Neural progenitor cell (in vitro differentiated cells): Measurements from ENCODE around the gene CRMP1. TPM values are rescaled to one million over a fixed set of nuclear protein-coding genes. Genes with fewer than 3 reads are reported as not detected.

Experiments
- DNase-seq: peaks from one replicate; pipeline ENCODE4 v3.0.0-alpha.2; 2016; ENCODE audit warnings: low spot score
- H2AFZ ChIP-seq: fragments of 200-600 bp; sonication (generic); replicated peaks from 2 replicates; pipeline ENCODE4 v1.6.1; 2016; ENCODE audit warnings: antibody characterized with exemption
- H3F3A ChIP-seq: fragments of 200-600 bp; sonication (generic); 2 replicates; pipeline ENCODE4 v1.6.1; 2016; ENCODE audit warnings: antibody characterized with exemption, low read depth
- H3K27ac ChIP-seq: fragments of 200-600 bp; sonication (generic); 2 replicates; pipeline ENCODE4 v1.5.1; 2016; ENCODE audit warnings: mild to moderate bottlenecking
- H3K27me3 ChIP-seq: fragments of 200-600 bp; sonication (generic); 2 replicates; pipeline ENCODE4 v1.6.1; 2016; ENCODE audit warnings: mild to moderate bottlenecking, moderate library complexity
- H3K36me3 ChIP-seq: fragments of 200-600 bp; sonication (generic); 2 replicates; pipeline ENCODE4 v1.5.1; 2016
- H3K4me1 ChIP-seq: fragments of 200-600 bp; sonication (generic); 2 replicates; pipeline ENCODE4 v1.6.1; 2016; ENCODE audit warnings: mixed run types
- H3K4me2 ChIP-seq: fragments of 200-600 bp; sonication (generic); 2 replicates; pipeline ENCODE4 v1.6.1; 2016
- H3K4me3 ChIP-seq: fragments of 200-600 bp; sonication (generic); 2 replicates; pipeline ENCODE4 v1.5.1; 2016
- H3K79me2 ChIP-seq: fragments of 200-600 bp; sonication (generic); 2 replicates; pipeline ENCODE4 v1.6.1; 2016; ENCODE audit warnings: low read depth
- H3K9ac ChIP-seq: fragments of 200-600 bp; sonication (generic); 2 replicates; pipeline ENCODE4 v1.6.1; 2016
- H3K9me3 ChIP-seq: fragments of 200-600 bp; sonication (generic); 2 replicates; pipeline ENCODE4 v1.5.1; 2016; ENCODE audit warnings: low read depth
- H4K20me1 ChIP-seq: fragments of 200-600 bp; sonication (generic); 2 replicates; pipeline ENCODE4 v1.6.1; 2016; ENCODE audit warnings: low read depth
- H3K27ac Mint-ChIP-seq: 3 replicates; pipeline ENCODE4 v1.8.0; 2021; ENCODE audit warnings: mixed read lengths
- H3K27me3 Mint-ChIP-seq: 2 replicates; pipeline ENCODE4 v1.8.0; 2022; ENCODE audit warnings: low read depth, mild to moderate bottlenecking, inconsistent platforms, moderate library complexity, mixed read lengths; ENCODE audit not compliant: insufficient read depth
- H3K36me3 Mint-ChIP-seq: 3 replicates; pipeline ENCODE4 v1.8.0; 2021; ENCODE audit warnings: mixed read lengths
- H3K4me1 Mint-ChIP-seq: 3 replicates; pipeline ENCODE4 v1.8.0; 2021; ENCODE audit warnings: mixed read lengths
- H3K4me3 Mint-ChIP-seq: 3 replicates; pipeline ENCODE4 v1.8.0; 2021; ENCODE audit warnings: mild to moderate bottlenecking, moderate library complexity, mixed read lengths
- H3K9me3 Mint-ChIP-seq: 3 replicates; pipeline ENCODE4 v1.8.0; 2020; ENCODE audit warnings: mixed read lengths
- EZH2 ChIP-seq: fragments of 200-600 bp; sonication (generic); IDR thresholded peaks from 2 replicates; pipeline ENCODE4 v1.6.1; 2017; ENCODE audit warnings: antibody characterized with exemption, mild to moderate bottlenecking, moderate library complexity
- EZH2phosphoT487 ChIP-seq: fragments of 200-600 bp; sonication (generic); IDR thresholded peaks from 2 replicates; pipeline ENCODE4 v1.6.1; 2017; ENCODE audit warnings: antibody characterized with exemption
- total RNA-seq: library from RNA; depleted of rRNA; stranded (reverse); fragments of >200 nt; gene quantifications from 2 replicates; pipeline ENCODE4 v1.2.3, GENCODE V29; 2015; ENCODE audit warnings: low replicate concordance
- TF ChIP-seq, protein P1 (sequence below): fragments of 200-600 bp; sonication (generic); IDR thresholded peaks from 2 replicates; pipeline ENCODE4 v1.5.1; 2017; ENCODE audit warnings: antibody characterized with exemption, mild to moderate bottlenecking

The CRMP1 gene
- total RNA-seq, 1 donor from 2014 or later, result 91.4 TPM

DNA sequence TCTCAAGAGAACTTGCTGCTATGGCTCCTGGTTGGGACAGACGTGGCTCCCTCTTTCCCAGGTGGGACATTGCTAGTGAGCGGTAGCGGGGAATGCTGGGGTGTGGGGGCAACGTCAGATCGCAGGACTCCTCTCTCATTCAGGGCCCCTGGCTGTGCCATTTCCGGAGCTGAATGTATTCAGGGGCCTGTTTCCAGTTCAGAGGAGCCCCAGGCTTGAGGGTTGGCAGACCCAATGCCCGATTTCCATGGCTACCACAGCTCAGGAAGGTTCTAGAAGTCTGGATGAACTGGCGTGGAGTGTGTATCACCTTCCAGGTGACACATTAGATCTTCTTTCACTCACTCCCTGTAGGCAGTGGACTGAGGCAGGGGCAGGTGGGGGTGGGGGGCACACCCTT lies 26.2 kb upstream of the CRMP1 start:
- Histone ChIP-seq H2AFZ (no peak overlapping the region), H3K4me2 (no peak overlapping the region), H3K79me2 (no peaks in the 10 kb centered on the region), H3K36me3 (no peaks in the 10 kb centered on the region), H4K20me1 (no peaks in the 10 kb centered on the region), H3K9me3 (no peaks in the 10 kb centered on the region), H3K4me3 (no peak overlapping the region), H3K27ac (no peak overlapping the region), H3F3A (no peaks in the 10 kb centered on the region), H3K27me3 (no peaks in the 10 kb centered on the region), H3K4me1 (peaks cover 10% of the 10 kb centered on the region), H3K9ac (no peak overlapping the region)
- Mint-ChIP-seq H3K27ac (no peak overlapping the region), H3K27me3 (peaks cover 3% of the 10 kb centered on the region), H3K4me3 (no peak overlapping the region), H3K9me3 (no peaks in the 10 kb centered on the region), H3K36me3 (no peaks in the 10 kb centered on the region), H3K4me1 (peaks cover 11% of the 10 kb centered on the region)
- no peak for TF ChIP-seq EZH2
- no peak for TF ChIP-seq EZH2phosphoT487
- TF ChIP-seq, protein P1, sequence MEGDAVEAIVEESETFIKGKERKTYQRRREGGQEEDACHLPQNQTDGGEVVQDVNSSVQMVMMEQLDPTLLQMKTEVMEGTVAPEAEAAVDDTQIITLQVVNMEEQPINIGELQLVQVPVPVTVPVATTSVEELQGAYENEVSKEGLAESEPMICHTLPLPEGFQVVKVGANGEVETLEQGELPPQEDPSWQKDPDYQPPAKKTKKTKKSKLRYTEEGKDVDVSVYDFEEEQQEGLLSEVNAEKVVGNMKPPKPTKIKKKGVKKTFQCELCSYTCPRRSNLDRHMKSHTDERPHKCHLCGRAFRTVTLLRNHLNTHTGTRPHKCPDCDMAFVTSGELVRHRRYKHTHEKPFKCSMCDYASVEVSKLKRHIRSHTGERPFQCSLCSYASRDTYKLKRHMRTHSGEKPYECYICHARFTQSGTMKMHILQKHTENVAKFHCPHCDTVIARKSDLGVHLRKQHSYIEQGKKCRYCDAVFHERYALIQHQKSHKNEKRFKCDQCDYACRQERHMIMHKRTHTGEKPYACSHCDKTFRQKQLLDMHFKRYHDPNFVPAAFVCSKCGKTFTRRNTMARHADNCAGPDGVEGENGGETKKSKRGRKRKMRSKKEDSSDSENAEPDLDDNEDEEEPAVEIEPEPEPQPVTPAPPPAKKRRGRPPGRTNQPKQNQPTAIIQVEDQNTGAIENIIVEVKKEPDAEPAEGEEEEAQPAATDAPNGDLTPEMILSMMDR, result no peak
- DNase-seq, result no peak

GRCh38 chr4:5918331-5918985 lies 25.6 kb upstream of the CRMP1 start:
- peaks cover 10% of the 10 kb centered on the region for H3K4me1 ChIP-seq
- DNase-seq, result no peak
- no peak overlapping the region for H3K4me3 Mint-ChIP-seq
- H3K27me3 Mint-ChIP-seq, result peaks cover 3% of the 10 kb centered on the region
- TF ChIP-seq EZH2phosphoT487 (no peak), EZH2 (no peak)
- TF ChIP-seq, protein P1, result no peak
- H3K79me2 ChIP-seq, result no peaks in the 10 kb centered on the region
- H3K9me3 ChIP-seq, result no peaks in the 10 kb centered on the region
- no peak overlapping the region for H3K4me3 ChIP-seq
- H2AFZ ChIP-seq, result no peak overlapping the region
- no peaks in the 10 kb centered on the region for H3F3A ChIP-seq
- no peak overlapping the region for H3K27ac Mint-ChIP-seq
- H3K4me2 ChIP-seq, result no peak overlapping the region
- H4K20me1 ChIP-seq, result no peaks in the 10 kb centered on the region
- no peaks in the 10 kb centered on the region for H3K9me3 Mint-ChIP-seq
- no peaks in the 10 kb centered on the region for H3K27me3 ChIP-seq
- H3K9ac ChIP-seq, result no peak overlapping the region
- peaks cover 10% of the 10 kb centered on the region for H3K4me1 Mint-ChIP-seq
- no peak overlapping the region for H3K27ac ChIP-seq
- no peaks in the 10 kb centered on the region for H3K36me3 Mint-ChIP-seq
- no peaks in the 10 kb centered on the region for H3K36me3 ChIP-seq

DNA sequence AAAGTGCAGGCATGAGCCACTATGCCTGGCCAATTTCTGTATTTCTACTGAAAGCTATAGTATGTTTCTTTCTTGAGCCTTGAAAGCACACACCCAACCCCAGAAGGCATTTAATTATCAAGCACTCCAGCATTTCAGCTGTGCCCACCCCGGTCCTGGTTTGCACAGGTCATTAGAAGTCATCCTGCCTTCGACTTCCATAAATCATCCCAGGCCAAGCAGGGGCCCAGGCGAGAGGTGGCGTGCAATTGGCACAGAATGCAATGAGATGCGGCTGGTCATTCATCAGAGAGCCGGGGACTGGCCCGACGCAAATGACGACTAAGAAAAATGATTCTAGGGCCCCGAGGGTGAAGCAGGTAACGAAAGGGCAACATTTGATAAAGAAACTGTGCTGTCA lies 24.8 kb upstream of the CRMP1 start:
- no peaks in the 10 kb centered on the region for H3K9me3 ChIP-seq
- no peak overlapping the region for H3K4me3 ChIP-seq
- H3K4me1 ChIP-seq, result peaks cover 10% of the 10 kb centered on the region
- Mint-ChIP-seq H3K9me3 (no peaks in the 10 kb centered on the region), H3K27me3 (peaks cover 3% of the 10 kb centered on the region), H3K36me3 (no peaks in the 10 kb centered on the region), H3K4me1 (peaks cover 10% of the 10 kb centered on the region), H3K4me3 (no peak overlapping the region), H3K27ac (no peak overlapping the region)
- TF ChIP-seq, protein P1, result no peak
- no peak for TF ChIP-seq EZH2
- no peak for TF ChIP-seq EZH2phosphoT487
- H3K9ac ChIP-seq, result no peak overlapping the region
- H2AFZ ChIP-seq, result no peak overlapping the region
- H3K36me3 ChIP-seq, result no peaks in the 10 kb centered on the region
- H3K27ac ChIP-seq, result no peak overlapping the region
- H3F3A ChIP-seq, result no peaks in the 10 kb centered on the region
- no peak overlapping the region for H3K4me2 ChIP-seq
- H3K79me2 ChIP-seq, result no peaks in the 10 kb centered on the region
- no peak for DNase-seq
- no peaks in the 10 kb centered on the region for H4K20me1 ChIP-seq
- no peaks in the 10 kb centered on the region for H3K27me3 ChIP-seq
